GM21786 (cell line): ENCODE results near the gene KRT39.

Experiments used
- ATAC-seq: cut with Tn5 transposase; IDR thresholded peaks from one replicate; pipeline ENCODE4 v1.9.1; 2021; ENCODE audit not compliant: unreplicated experiment

Gene KRT39

DNA sequence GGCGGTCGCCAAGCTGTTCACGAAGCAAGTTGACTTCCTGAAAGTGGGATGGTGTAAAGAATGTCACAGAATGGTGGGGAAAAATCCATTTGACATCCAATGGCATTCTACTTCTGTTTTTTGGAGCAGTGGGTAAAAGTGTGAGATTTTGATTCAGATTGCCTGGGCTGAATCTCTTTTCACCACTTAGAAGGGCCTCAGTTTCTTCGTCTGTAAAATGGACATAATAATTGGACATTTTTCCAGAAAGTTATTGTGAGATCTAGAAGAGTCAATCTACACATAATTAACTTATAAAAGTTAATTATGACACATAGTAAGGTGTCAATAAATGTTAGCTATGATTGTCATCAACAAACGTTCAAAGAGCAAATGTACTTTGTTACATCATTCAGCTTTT is 14.4 kb upstream of the KRT39 start:
- ATAC-seq = no peak

- no peak for ATAC-seq
Observed at GRCh38 chr17:40980596-40980995, 13.8 kb upstream of the KRT39 start.

DNA sequence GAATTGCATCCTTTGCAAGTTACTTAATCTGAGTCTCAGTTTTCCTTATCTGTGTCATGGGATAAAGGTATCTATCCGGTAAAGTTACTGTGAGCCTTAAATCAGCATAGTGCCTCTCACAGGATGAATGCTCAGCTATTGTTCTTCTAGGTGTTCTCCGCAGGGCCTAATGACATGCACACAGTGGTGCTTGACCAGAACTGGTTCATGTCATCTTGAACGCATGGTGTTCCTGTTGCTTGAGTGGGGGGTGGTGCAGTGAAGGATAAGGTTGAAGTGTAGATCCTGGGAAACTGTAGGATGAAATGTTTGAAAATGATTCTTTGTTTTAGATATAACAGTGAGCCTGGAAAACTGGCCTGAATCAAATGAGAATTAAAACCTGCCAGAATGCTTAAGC is 13.4 kb upstream of the KRT39 start:
- ATAC-seq = no peak

- no peak for ATAC-seq
Observed at GRCh38 chr17:40978575-40979151, 11.9 kb upstream of the KRT39 start.

- no peak for ATAC-seq
Observed at GRCh38 chr17:40975516-40975915, 8.8 kb upstream of the KRT39 start.

DNA sequence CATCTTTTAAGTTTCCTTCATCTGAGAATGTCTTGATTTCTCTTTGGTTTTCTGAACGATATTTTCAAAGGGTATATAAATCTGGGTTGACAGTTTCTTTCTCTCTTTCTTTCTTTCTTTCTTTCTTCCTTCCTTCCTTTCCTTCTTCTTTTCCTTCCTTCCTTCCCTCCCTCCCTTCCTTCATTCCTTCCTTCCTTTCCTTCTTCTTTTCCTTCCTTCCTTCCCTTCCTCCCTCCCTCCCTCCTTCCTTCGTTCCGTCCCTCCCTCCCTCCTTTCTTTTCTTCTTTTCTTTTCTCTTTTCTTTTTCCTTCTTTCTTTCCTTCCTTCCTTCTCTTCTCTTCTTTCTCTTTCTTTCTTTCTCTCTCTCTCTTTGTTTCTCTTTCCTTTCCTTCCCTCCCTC is 7.6 kb upstream of the KRT39 start:
- no peak for ATAC-seq

DNA sequence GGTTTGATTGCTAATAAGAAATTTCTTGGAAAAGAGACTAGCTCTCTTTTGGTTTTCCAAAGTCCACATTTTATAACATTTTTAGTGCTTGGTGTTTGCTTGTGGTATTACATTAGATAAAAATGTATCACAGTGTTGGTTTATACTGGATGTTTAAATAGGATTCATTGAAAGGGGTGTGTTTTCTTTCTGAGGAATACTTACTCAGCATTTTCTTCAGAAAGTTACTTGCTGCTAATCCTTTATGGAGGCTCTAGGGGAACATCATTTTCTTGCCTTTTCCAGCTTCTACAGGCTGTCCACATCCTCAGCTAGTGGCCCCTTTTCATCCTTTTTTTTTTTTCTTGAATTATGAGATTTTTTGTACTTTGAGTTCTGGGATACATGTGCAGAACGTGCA is 834 bp upstream of the KRT39 start:
- no peak for ATAC-seq

GRCh38 chr17:40963838-40964237 is 2.9 kb downstream of the KRT39 start:
- ATAC-seq = no peak

- ATAC-seq = no peak
Observed at GRCh38 chr17:40962059-40962561, 4.6 kb downstream of the KRT39 start.

GRCh38 chr17:40961591-40961990 is 5.2 kb downstream of the KRT39 start:
- ATAC-seq = no peak

GRCh38 chr17:40960144-40960543 is 6.6 kb downstream of the KRT39 start:
- ATAC-seq = no peak

GRCh38 chr17:40958086-40958953 is 8.4 kb downstream of the KRT39 start:
- no peak for ATAC-seq

DNA sequence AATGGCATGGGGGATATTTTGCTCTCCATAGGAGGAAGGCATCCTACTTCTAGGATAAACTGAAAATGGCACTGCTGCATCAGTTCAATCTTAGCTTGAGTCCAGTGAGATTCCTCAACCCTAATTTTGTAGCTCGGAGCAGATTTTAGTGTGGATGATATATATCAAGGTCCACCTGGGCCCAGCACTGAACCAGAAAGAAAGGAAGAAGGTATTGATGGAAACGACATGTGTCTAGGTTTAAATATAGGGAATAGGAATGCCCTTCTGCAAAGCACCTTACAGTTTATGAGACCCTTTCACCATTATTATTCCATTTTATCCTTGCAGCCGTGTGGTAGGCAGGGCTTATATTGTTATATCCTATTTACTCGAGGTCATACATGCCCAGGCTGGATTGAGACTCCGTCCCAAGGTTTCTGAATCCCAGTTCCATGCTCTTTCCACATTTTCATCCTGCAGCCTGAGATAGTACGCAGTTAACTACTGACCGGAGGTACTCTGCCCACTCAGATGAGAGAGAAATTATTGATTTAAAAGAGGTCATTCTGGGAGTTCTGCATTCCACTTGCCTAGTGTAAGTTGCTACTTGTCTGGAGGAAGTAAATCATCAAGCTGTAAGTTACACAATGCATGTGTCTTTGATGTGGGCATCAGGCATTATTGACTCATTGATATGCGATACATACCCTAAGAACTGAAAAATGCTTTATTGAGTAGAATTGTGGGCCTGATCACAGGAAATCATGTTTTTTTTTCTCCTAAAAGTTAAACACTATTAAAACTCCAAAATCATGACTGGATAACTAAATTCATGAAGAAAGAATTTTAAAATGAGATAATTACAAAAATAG is 10.1 kb downstream of the KRT39 start:
- no peak for ATAC-seq

DNA sequence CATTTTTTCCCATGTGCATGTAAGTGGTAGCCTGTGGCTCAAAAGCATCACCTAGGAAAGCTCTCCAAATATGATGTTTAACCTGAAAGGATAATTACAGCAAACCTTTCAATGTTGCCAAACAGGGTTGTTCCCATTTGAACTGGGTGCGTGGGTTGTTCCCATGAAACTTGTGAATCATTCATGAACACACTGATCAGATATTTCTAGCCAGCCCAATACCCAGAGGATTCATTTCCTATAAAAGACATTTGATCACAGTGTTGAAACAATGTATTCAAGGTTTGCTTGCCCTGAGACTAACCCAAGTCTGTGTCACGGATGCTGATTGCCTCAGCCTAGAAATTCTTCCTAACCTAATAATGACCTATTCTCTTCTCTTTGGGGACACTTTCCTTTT is 12.9 kb downstream of the KRT39 start:
- no peak for ATAC-seq

- no peak for ATAC-seq
Observed at GRCh38 chr17:40952661-40953060, 14.1 kb downstream of the KRT39 start.

GRCh38 chr17:40952154-40952553 is 14.6 kb downstream of the KRT39 start:
- ATAC-seq = no peak

- no peak for ATAC-seq
Observed at GRCh38 chr17:40951011-40951622, 15.6 kb downstream of the KRT39 start.

- ATAC-seq = no peak
Observed at GRCh38 chr17:40950176-40950575, 16.6 kb downstream of the KRT39 start.

DNA sequence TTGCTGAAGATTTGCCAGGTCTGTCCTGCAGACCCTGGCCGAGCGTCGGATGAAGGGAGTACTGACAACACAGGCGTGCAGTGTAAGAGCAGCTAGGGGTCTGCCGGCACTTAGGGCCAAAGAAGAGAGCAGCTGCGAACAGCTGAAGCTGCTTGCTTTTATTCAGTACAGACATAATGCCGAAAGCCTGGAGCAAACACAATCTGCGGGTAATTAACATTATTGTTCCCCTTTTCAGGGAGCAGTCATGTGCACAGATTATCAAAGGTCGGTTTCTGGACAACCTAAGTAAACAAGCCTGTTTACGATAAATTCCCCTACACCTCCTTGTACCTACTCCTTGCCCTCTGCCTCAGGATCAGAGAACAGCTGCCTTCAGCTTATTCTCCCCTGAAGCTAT is 17.3 kb downstream of the KRT39 start:
- ATAC-seq = no peak

DNA sequence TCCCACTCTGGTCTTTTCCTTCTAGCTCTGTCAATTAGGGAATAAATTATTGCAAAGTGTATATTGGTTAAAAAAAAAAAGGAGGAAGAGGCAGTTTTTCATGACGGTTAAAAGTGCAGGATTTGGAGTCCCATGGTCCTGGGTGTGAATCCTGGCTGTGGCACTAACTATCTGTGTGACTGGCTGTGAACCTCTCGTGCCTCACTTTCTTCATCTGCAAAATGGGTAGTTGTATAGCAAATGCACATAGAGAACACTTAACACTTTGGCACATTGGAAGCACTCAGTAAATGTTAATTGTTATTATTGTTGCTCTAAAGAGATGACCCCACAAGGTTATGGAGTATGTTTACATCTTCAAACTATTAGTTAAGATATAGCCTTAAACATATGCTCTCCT is 18.8 kb downstream of the KRT39 start:
- ATAC-seq = no peak

DNA sequence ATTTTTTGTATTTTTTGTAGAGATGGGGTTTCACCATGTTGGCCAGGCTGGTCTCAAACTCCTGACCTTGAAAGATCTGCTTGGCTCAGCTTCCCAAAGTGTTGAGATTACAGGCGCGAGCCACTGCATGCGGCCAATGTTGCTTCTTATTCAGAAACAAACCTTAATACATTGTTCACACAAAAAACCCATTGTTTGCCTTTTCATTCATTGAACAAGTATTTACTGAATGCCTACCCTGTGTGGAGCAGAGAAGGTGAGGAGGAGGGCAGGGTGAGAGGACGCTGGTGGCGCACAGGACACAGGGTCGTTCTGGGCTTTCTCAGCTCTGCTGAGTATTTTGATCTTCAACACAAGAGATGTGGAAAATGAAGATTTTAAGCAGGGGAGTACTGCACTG is 21.3 kb downstream of the KRT39 start:
- no peak for ATAC-seq
